ENCODE results near the gene HTR6. TPM values are rescaled to one million over a fixed set of nuclear protein-coding genes. Genes with fewer than 3 reads are reported as not detected.
"Not testable (repeated sequence)": the region's sequence is repeated elsewhere in the genome, so short reads cannot be mapped to it uniquely, and the experiment has no call there.

Gene HTR6
- total RNA-seq, 1 experiment from 2014 or later = not detected

GRCh38 chr1:19633106-19633505 is 31.6 kb upstream of the HTR6 start:
- Histone ChIP-seq H3F3A (ENCODE audit: insufficient read depth, low read depth) (0 out of 2 replicates have a peak, but pooled peaks cover 3% of the 10 kb centered on the region), H3K79me2 (ENCODE audit: low read depth) (no peaks in the 10 kb centered on the region), H3K4me1 (replicated peaks; ENCODE audit: insufficient read depth) (no peaks in the 10 kb centered on the region), H4K20me1 (ENCODE audit: insufficient read depth) (no peaks in the 10 kb centered on the region), H2AFZ (no peak overlapping the region), H3K9me2 (ENCODE audit: insufficient read depth) (no peaks in the 10 kb centered on the region), H3K4me2 (no peak overlapping the region), H3K27me3 (ENCODE audit: insufficient read depth, low read depth) (no peaks in the 10 kb centered on the region), H3K4me3 (no peak overlapping the region), H3K27ac (no peak overlapping the region), H3K36me3 (ENCODE audit: low read depth) (no peaks in the 10 kb centered on the region), H3K9me3 (ENCODE audit: insufficient read depth, low read depth) (no peaks in the 10 kb centered on the region)
- BruUV-seq (replicated peaks) = no TSS peak
- TF ChIP-seq EZH2 (IDR thresholded peaks at IDR 0.05; ENCODE audit: low read depth) = no peak
- TF ChIP-seq, protein P1, sequence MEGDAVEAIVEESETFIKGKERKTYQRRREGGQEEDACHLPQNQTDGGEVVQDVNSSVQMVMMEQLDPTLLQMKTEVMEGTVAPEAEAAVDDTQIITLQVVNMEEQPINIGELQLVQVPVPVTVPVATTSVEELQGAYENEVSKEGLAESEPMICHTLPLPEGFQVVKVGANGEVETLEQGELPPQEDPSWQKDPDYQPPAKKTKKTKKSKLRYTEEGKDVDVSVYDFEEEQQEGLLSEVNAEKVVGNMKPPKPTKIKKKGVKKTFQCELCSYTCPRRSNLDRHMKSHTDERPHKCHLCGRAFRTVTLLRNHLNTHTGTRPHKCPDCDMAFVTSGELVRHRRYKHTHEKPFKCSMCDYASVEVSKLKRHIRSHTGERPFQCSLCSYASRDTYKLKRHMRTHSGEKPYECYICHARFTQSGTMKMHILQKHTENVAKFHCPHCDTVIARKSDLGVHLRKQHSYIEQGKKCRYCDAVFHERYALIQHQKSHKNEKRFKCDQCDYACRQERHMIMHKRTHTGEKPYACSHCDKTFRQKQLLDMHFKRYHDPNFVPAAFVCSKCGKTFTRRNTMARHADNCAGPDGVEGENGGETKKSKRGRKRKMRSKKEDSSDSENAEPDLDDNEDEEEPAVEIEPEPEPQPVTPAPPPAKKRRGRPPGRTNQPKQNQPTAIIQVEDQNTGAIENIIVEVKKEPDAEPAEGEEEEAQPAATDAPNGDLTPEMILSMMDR (conservative IDR thresholded peaks at IDR 0.05) = no peak
- POLR2A ChIA-PET (ENCODE audit: unreplicated experiment) = no interaction called here
- no peak for DNase-seq
- CTCF ChIA-PET = no interaction called here
- intact Hi-C loops (cut with micrococcal nuclease; ENCODE audit: unreplicated experiment) = no loop called here

GRCh38 chr1:19635064-19635463 is 29.6 kb upstream of the HTR6 start:
- H3K4me1 ChIP-seq (replicated peaks; ENCODE audit: insufficient read depth); H3K9me2 ChIP-seq (ENCODE audit: insufficient read depth); intact Hi-C loops (cut with micrococcal nuclease; ENCODE audit: unreplicated experiment); CTCF ChIA-PET; DNase-seq; H2AFZ ChIP-seq; BruUV-seq (replicated peaks); H3K27ac ChIP-seq; H3F3A ChIP-seq (ENCODE audit: insufficient read depth, low read depth); H3K36me3 ChIP-seq (ENCODE audit: low read depth); H4K20me1 ChIP-seq (ENCODE audit: insufficient read depth); H3K9me3 ChIP-seq (ENCODE audit: insufficient read depth, low read depth); H3K4me2 ChIP-seq; POLR2A ChIA-PET (ENCODE audit: unreplicated experiment); H3K79me2 ChIP-seq (ENCODE audit: low read depth); H3K4me3 ChIP-seq; H3K27me3 ChIP-seq (ENCODE audit: insufficient read depth, low read depth): not testable (repeated sequence)

DNA sequence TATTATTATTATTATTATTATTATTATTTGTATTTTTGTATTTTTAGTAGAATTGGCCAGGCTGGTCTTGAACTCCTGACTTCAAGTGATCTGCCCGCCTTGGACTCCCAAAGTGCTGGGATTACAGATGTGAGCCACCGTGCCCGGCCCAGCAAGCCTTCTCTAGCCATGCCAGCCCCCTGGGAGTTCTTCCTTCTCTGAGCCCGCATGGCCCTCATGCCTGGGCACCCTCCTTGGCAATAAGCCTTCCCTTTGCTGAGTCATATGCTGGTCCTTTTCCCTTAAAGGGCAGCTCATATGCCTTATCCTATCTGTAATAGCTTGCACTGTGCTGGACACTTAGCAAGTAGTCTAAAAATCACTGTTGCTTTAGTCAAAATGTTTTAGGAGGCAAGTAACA is 29.0 kb upstream of the HTR6 start:
- DNase-seq = no peak
- H3K27me3 ChIP-seq (ENCODE audit: insufficient read depth, low read depth) = no peaks in the 10 kb centered on the region

More for the DNA sequence above, 29.0 kb upstream of the HTR6 start:
- H3K36me3 ChIP-seq (ENCODE audit: low read depth) = no peaks in the 10 kb centered on the region
- ChIA-PET CTCF (no interaction called here), POLR2A (ENCODE audit: unreplicated experiment) (no interaction called here)
- H3F3A ChIP-seq (ENCODE audit: insufficient read depth, low read depth) = peaks cover 12% of the 10 kb centered on the region; the same call in 1 of the 2 replicates
- no peaks in the 10 kb centered on the region for H3K9me2 ChIP-seq (ENCODE audit: insufficient read depth)
- H3K9me3 ChIP-seq (ENCODE audit: insufficient read depth, low read depth) = no peaks in the 10 kb centered on the region
- BruUV-seq (replicated peaks) = no TSS peak
- no peak overlapping the region for H3K4me3 ChIP-seq
- TF ChIP-seq, protein P1 (conservative IDR thresholded peaks at IDR 0.05) = no peak
- no peak for TF ChIP-seq EZH2 (IDR thresholded peaks at IDR 0.05; ENCODE audit: low read depth)
- intact Hi-C loops (cut with micrococcal nuclease; ENCODE audit: unreplicated experiment) = no loop called here
- peaks cover 10% of the 10 kb centered on the region; the same call in 1 of the 2 replicates for H3K4me1 ChIP-seq (replicated peaks; ENCODE audit: insufficient read depth)
- no peak overlapping the region for H3K27ac ChIP-seq
- H3K79me2 ChIP-seq (ENCODE audit: low read depth) = no peaks in the 10 kb centered on the region
- H2AFZ ChIP-seq = no peak overlapping the region
- no peak overlapping the region for H3K4me2 ChIP-seq
- H4K20me1 ChIP-seq (ENCODE audit: insufficient read depth) = no peaks in the 10 kb centered on the region

All from PC-9 (cell line).